ENCODE data around the gene SMC1B. TPM values are rescaled to one million over a fixed set of nuclear protein-coding genes. Genes with fewer than 3 reads are reported as not detected.

Gene SMC1B
- total and polyA plus RNA-seq, 2 experiments from 2014 or later: 0.10 TPM; not detected in 1

- no peaks in the 10 kb centered on the region for H3K9me2 ChIP-seq (ENCODE audit: insufficient read depth)
- Mint-ChIP-seq H3K4me3 (no peak overlapping the region), H3K36me3 (ENCODE audit: low read depth) (peaks cover 26% of the 10 kb centered on the region), H3K27me3 (ENCODE audit: insufficient read depth, low read depth, poor library complexity) (peaks cover 3% of the 10 kb centered on the region), H3K27ac (no peak overlapping the region), H3K9me3 (no peaks in the 10 kb centered on the region), H3K4me1 (no peaks in the 10 kb centered on the region)
- H2AFZ ChIP-seq: no peak overlapping the region
- H3K36me3 ChIP-seq (ENCODE audit: insufficient read depth): peaks cover 12% of the 10 kb centered on the region
- H3K4me1 ChIP-seq (ENCODE audit: insufficient read depth): no peaks in the 10 kb centered on the region
- H3K79me2 ChIP-seq (replicated peaks; ENCODE audit: insufficient read depth): no peaks in the 10 kb centered on the region
- H3K27ac ChIP-seq (ENCODE audit: low read depth): no peak overlapping the region
- no peak overlapping the region for H3K4me3 ChIP-seq
- no peak overlapping the region for H3K4me2 ChIP-seq
- peaks cover 3% of the 10 kb centered on the region; the same call in 1 of the 2 replicates for H4K20me1 ChIP-seq (replicated peaks; ENCODE audit: insufficient read depth)
- TF ChIP-seq POLR2AphosphoS5 (IDR thresholded peaks at IDR 0.05; ENCODE audit: low read depth): no peak
- TF ChIP-seq, protein P1, sequence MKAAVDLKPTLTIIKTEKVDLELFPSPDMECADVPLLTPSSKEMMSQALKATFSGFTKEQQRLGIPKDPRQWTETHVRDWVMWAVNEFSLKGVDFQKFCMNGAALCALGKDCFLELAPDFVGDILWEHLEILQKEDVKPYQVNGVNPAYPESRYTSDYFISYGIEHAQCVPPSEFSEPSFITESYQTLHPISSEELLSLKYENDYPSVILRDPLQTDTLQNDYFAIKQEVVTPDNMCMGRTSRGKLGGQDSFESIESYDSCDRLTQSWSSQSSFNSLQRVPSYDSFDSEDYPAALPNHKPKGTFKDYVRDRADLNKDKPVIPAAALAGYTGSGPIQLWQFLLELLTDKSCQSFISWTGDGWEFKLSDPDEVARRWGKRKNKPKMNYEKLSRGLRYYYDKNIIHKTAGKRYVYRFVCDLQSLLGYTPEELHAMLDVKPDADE (IDR thresholded peaks at IDR 0.05): no peak
- TF ChIP-seq NANOG (IDR thresholded peaks at IDR 0.05; ENCODE audit: borderline replicate concordance): no peak
- no peak for TF ChIP-seq EZH2 (IDR thresholded peaks at IDR 0.05; ENCODE audit: low read depth, unreplicated experiment)
- TF ChIP-seq ZNF114 (CRISPR knock-in tag; IDR thresholded peaks at IDR 0.05): no peak
- TF ChIP-seq ZNF462 (CRISPR knock-in tag; IDR thresholded peaks at IDR 0.05): no peak
- TF ChIP-seq, protein P2, sequence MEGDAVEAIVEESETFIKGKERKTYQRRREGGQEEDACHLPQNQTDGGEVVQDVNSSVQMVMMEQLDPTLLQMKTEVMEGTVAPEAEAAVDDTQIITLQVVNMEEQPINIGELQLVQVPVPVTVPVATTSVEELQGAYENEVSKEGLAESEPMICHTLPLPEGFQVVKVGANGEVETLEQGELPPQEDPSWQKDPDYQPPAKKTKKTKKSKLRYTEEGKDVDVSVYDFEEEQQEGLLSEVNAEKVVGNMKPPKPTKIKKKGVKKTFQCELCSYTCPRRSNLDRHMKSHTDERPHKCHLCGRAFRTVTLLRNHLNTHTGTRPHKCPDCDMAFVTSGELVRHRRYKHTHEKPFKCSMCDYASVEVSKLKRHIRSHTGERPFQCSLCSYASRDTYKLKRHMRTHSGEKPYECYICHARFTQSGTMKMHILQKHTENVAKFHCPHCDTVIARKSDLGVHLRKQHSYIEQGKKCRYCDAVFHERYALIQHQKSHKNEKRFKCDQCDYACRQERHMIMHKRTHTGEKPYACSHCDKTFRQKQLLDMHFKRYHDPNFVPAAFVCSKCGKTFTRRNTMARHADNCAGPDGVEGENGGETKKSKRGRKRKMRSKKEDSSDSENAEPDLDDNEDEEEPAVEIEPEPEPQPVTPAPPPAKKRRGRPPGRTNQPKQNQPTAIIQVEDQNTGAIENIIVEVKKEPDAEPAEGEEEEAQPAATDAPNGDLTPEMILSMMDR (conservative IDR thresholded peaks at IDR 0.05; ENCODE audit: low read depth in 2 of 2): no peak
- TF ChIP-seq ZNF331 (CRISPR knock-in tag; IDR thresholded peaks at IDR 0.05; ENCODE audit: low read depth): no peak
- TF ChIP-seq, protein P3, sequence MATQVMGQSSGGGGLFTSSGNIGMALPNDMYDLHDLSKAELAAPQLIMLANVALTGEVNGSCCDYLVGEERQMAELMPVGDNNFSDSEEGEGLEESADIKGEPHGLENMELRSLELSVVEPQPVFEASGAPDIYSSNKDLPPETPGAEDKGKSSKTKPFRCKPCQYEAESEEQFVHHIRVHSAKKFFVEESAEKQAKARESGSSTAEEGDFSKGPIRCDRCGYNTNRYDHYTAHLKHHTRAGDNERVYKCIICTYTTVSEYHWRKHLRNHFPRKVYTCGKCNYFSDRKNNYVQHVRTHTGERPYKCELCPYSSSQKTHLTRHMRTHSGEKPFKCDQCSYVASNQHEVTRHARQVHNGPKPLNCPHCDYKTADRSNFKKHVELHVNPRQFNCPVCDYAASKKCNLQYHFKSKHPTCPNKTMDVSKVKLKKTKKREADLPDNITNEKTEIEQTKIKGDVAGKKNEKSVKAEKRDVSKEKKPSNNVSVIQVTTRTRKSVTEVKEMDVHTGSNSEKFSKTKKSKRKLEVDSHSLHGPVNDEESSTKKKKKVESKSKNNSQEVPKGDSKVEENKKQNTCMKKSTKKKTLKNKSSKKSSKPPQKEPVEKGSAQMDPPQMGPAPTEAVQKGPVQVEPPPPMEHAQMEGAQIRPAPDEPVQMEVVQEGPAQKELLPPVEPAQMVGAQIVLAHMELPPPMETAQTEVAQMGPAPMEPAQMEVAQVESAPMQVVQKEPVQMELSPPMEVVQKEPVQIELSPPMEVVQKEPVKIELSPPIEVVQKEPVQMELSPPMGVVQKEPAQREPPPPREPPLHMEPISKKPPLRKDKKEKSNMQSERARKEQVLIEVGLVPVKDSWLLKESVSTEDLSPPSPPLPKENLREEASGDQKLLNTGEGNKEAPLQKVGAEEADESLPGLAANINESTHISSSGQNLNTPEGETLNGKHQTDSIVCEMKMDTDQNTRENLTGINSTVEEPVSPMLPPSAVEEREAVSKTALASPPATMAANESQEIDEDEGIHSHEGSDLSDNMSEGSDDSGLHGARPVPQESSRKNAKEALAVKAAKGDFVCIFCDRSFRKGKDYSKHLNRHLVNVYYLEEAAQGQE (IDR thresholded peaks at IDR 0.05; ENCODE audit: unreplicated experiment): no peak
- no peak for TF ChIP-seq STAT1 (IDR thresholded peaks at IDR 0.05; ENCODE audit: unreplicated experiment)
- no peak for TF ChIP-seq CREB1 (CRISPR knock-in tag; IDR thresholded peaks at IDR 0.05; ENCODE audit: low read depth)
- TF ChIP-seq JUNB (IDR thresholded peaks at IDR 0.05; ENCODE audit: unreplicated experiment): no peak
- TF ChIP-seq EZH2phosphoT487 (IDR thresholded peaks at IDR 0.05; ENCODE audit: unreplicated experiment): no peak
- no peak for DNase-seq (ENCODE audit: low spot score)
- no peak for ATAC-seq
- H3K27me3 ChIP-seq (ENCODE audit: insufficient read depth): no peaks in the 10 kb centered on the region
- no peaks in the 10 kb centered on the region for H3F3A ChIP-seq (replicated peaks; ENCODE audit: low read depth)
These were observed 79.3 kb downstream of the SMC1B start for GRCh38 chr22:45334068-45334467.
